ENCODE measurements around the gene MYO9B. TPM values are rescaled to one million over a fixed set of nuclear protein-coding genes. Genes with fewer than 3 reads are reported as not detected.

MYO9B gene
- total RNA-seq, 1 donor from 2014 or later: 137 TPM

DNA sequence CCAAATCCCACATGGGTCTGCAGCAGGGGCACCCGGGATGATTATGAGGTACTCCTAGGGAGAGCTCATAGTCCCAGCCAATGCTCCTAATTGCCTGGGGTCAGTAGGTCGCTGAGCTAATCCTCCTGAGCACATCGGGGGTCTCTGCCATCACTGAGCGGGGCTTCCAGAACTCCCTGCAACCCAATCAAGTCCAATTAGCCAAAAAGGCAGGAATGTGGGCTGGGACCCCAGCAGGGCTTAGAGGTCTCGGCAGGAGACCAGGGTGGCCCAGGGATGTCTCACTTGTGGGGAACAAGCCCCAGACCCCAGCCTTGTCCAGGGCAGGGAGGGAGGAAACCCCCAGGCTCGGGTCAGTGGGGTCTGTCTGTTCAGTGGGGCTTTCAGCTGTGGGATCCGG, 31.8 kb upstream of the MYO9B start:
- Histone ChIP-seq H3K27me3 (no peaks in the 10 kb centered on the region), H3K4me3 (no peak overlapping the region), H3K36me3 (no peaks in the 10 kb centered on the region), H3K9me3 (no peaks in the 10 kb centered on the region), H3K27ac (no peak overlapping the region), H3K4me1 (no peaks in the 10 kb centered on the region)
- TF ChIP-seq, protein P1, sequence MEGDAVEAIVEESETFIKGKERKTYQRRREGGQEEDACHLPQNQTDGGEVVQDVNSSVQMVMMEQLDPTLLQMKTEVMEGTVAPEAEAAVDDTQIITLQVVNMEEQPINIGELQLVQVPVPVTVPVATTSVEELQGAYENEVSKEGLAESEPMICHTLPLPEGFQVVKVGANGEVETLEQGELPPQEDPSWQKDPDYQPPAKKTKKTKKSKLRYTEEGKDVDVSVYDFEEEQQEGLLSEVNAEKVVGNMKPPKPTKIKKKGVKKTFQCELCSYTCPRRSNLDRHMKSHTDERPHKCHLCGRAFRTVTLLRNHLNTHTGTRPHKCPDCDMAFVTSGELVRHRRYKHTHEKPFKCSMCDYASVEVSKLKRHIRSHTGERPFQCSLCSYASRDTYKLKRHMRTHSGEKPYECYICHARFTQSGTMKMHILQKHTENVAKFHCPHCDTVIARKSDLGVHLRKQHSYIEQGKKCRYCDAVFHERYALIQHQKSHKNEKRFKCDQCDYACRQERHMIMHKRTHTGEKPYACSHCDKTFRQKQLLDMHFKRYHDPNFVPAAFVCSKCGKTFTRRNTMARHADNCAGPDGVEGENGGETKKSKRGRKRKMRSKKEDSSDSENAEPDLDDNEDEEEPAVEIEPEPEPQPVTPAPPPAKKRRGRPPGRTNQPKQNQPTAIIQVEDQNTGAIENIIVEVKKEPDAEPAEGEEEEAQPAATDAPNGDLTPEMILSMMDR (IDR thresholded peaks at IDR 0.05): no peak
- ATAC-seq (no peak), DNase-seq (no peak)
- intact Hi-C loops (cut with DNase I): no loop called here

DNA sequence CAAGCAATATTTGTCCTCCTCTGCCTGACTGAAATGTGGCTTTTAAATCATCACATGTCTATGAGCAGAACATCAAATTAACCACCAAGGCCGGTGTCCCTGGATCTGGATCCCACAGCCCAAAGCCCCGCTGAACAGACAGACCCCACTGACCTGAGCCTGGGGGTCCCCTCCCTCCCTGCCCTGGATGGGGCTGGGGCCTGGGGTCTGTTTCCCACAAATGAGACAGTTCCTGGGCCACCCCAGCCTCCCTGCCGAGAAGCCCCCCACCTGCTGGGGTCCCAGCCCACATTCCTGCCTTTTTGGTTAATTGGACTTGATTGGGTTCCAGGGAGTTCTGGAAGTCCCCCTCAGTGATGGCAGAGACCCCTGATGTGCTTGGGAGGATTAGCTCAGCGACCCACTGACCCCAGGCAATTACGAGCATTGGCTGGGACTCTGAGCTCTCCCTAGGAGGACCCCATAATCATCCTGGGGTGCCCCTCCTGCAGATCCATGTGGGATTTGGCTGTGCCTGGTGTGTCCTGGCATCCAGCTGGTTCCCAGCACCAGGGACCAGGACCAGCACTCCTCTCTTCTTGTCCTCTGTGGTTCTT, 29.6 kb upstream of the MYO9B start:
- Histone ChIP-seq H3K4me3 (no peak overlapping the region), H3K4me1 (no peaks in the 10 kb centered on the region), H3K27me3 (no peaks in the 10 kb centered on the region), H3K36me3 (peaks cover 10% of the 10 kb centered on the region), H3K9me3 (no peaks in the 10 kb centered on the region), H3K27ac (no peak overlapping the region)
- intact Hi-C loops (cut with DNase I): no loop called here
- DNase-seq (no peak), ATAC-seq (no peak)
- TF ChIP-seq, protein P1 (IDR thresholded peaks at IDR 0.05): no peak

DNA sequence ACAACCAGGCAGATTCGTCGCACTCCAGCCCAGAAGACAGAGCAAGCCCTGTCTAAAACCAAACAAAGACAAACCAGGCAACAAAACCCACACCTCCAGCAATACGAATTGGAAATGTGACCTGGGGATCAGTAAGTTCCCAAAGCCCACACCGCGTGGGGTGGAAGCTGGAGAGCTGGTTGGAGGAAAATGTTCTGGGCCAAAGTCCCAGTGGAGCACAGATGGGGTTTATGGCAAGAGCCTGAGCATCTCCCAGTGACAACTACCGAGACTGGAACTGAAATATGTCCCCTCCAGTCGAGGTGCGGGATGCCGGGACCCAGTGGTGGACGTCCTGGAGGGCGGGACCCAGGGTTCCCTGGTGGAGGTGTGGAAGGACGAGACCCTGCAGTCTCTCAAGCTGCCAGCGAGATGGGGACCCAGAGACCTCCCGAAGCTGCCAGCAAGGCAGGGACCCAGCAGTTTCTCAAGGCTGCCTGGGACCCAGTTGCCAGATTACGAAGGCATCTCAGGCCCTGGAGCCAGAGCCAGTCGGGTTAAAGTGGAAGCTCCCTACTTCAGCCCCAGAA, 26.6 kb upstream of the MYO9B start:
- Histone ChIP-seq H3K4me3 (no peak overlapping the region), H3K36me3 (peaks cover 19% of the 10 kb centered on the region), H3K27ac (no peak overlapping the region), H3K9me3 (no peaks in the 10 kb centered on the region), H3K4me1 (no peaks in the 10 kb centered on the region), H3K27me3 (no peaks in the 10 kb centered on the region)
- DNase-seq (no peak), ATAC-seq (no peak)
- intact Hi-C loops (cut with DNase I): no loop called here
- TF ChIP-seq, protein P1 (IDR thresholded peaks at IDR 0.05): no peak

DNA sequence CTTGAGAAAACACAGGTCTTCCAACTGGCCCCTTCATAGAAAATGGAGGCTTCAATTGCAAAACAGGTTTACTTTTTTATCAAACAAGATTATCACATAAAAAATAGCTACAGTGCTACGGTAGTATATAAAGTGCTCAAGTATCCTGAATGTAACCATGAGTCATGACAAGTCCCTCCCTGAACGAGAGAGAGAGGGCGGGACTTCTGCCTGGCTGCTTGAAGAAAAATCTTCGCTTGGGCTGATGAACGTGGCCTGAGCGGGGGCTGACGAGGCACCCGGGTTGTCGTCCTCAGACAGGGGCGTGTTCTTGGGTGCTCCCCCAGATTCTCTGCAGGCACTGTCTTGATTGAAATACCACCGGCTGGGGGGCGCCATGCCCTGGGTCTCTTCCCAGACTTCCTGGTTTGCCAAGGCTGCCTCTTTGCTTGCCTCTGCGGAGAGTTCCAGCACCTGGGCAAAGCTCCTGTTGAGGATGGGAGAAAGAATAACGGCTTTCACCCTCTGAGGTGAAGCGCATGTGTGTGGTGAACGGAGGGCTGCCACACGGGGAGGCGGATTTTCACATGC, 25.8 kb upstream of the MYO9B start:
- TF ChIP-seq, protein P1 (IDR thresholded peaks at IDR 0.05): no peak
- Histone ChIP-seq H3K9me3 (no peaks in the 10 kb centered on the region), H3K36me3 (peaks cover 19% of the 10 kb centered on the region), H3K4me3 (no peak overlapping the region), H3K4me1 (no peaks in the 10 kb centered on the region), H3K27me3 (no peaks in the 10 kb centered on the region), H3K27ac (no peak overlapping the region)
- peak; percentile 73 for ATAC-seq
- no peak for DNase-seq
- intact Hi-C loops (cut with DNase I): no loop called here

DNA sequence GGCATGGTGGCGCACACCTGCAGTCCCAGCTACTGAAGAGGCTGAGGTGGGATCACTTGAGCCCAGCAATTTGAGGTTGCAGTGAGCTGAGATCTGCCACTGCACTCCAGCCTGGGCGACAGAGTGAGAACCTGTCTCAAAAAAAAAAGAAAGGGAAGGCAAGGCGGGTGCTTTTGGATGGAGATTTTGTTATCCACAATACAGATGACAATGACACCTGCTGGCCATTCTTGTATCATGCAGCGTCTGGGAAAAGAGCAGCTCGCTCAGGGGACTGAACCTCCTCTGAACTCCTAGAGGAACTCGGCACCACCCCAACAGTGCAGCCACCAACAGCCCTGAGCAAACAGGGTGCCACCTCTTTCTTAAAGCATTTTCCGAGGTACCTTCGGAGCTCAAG, 23.1 kb upstream of the MYO9B start:
- Histone ChIP-seq H3K9me3 (no peaks in the 10 kb centered on the region), H3K27ac (no peak overlapping the region), H3K4me3 (no peak overlapping the region), H3K4me1 (no peaks in the 10 kb centered on the region), H3K27me3 (no peaks in the 10 kb centered on the region), H3K36me3 (peaks cover 19% of the 10 kb centered on the region)
- DNase-seq (no peak), ATAC-seq (peak; percentile 80)
- TF ChIP-seq, protein P1 (IDR thresholded peaks at IDR 0.05): peak; percentile 69
- intact Hi-C loops (cut with DNase I): no loop called here
